Measurements from ENCODE around the gene CARS1. TPM values are rescaled to one million over a fixed set of nuclear protein-coding genes. Genes with fewer than 3 reads are reported as not detected.

The CARS1 gene
- total and polyA plus RNA-seq, 7 donors: 24.2 to 78.6 (median 52.0) TPM

- ATAC-seq: no peak
- intact Hi-C loops (cut with DNase I): no loop called here
- WGBS, 3 donors: 88 to 96% (median 89%) methylated on average over 7 of the region's 7 CpGs
These were observed 94.0 kb downstream of the CARS1 start for GRCh38 chr11:2963112-2963754.

GRCh38 chr11:2961080-2961479 is 96.1 kb downstream of the CARS1 start:
- no peak for TF ChIP-seq CTCF (IDR thresholded peaks at IDR 0.05)
- no peak for DNase-seq
- Histone ChIP-seq H3K27ac (no peak overlapping the region), H3K9me3 (no peaks in the 10 kb centered on the region), H3K27me3 (ENCODE audit: insufficient read depth in 3 of 3, low read length in 2 of 3) (no peaks in the 10 kb centered on the region), H3K4me3 (no peak overlapping the region), H3K36me3 (ENCODE audit: insufficient read depth in 1 of 2, low read depth in 1 of 2) (peaks cover 5 to 96% of the 10 kb centered on the region in 2 donors), H3K4me1 (no peaks in the 10 kb centered on the region)
- ATAC-seq: no peak
- 66 to 72% (median 68%) methylated on average over 5 of the region's 5 CpGs for WGBS, 3 donors
- intact Hi-C loops (cut with DNase I): no loop called here

More at GRCh38 chr11:2963112-2963754, 94.0 kb downstream of the CARS1 start:
- Histone ChIP-seq H3K9me3 (no peaks in the 10 kb centered on the region), H3K4me1 (no peaks in the 10 kb centered on the region), H3K27me3 (ENCODE audit: insufficient read depth in 3 of 3, low read length in 2 of 3) (no peaks in the 10 kb centered on the region), H3K4me3 (no peak overlapping the region), H3K27ac (no peak overlapping the region), H3K36me3 (ENCODE audit: insufficient read depth in 1 of 2, low read depth in 1 of 2) (peaks cover 12 to 94% of the 10 kb centered on the region in 2 donors)
- no peak for DNase-seq
- no peak for TF ChIP-seq CTCF (IDR thresholded peaks at IDR 0.05)

- Histone ChIP-seq H3K4me1 (no peaks in the 10 kb centered on the region), H3K36me3 (ENCODE audit: insufficient read depth in 1 of 2, low read depth in 1 of 2) (peaks cover 5 to 96% of the 10 kb centered on the region in 2 donors), H3K27ac (no peak overlapping the region), H3K9me3 (no peaks in the 10 kb centered on the region), H3K27me3 (ENCODE audit: insufficient read depth in 3 of 3, low read length in 2 of 3) (no peaks in the 10 kb centered on the region), H3K4me3 (no peak overlapping the region)
- WGBS, 3 donors: 96 to 97% (median 96%) methylated on average over 7 of the region's 7 CpGs
- DNase-seq (no peak), ATAC-seq (no peak)
- no peak for TF ChIP-seq CTCF (IDR thresholded peaks at IDR 0.05)
- intact Hi-C loops (cut with DNase I): no loop called here
These were observed 97.1 kb downstream of the CARS1 start for GRCh38 chr11:2960139-2960538.

- ATAC-seq (no peak), DNase-seq (no peak)
- Histone ChIP-seq H3K36me3 (ENCODE audit: insufficient read depth in 1 of 2, low read depth in 1 of 2) (peaks cover 7 to 96% of the 10 kb centered on the region in 2 donors), H3K4me1 (no peaks in the 10 kb centered on the region), H3K9me3 (no peaks in the 10 kb centered on the region), H3K4me3 (no peak overlapping the region), H3K27me3 (ENCODE audit: insufficient read depth in 3 of 3, low read length in 2 of 3) (no peaks in the 10 kb centered on the region), H3K27ac (no peak overlapping the region)
- intact Hi-C loops (cut with DNase I): no loop called here
- TF ChIP-seq CTCF (IDR thresholded peaks at IDR 0.05): no peak
- WGBS, 3 donors: 73 to 86% (median 74%) methylated on average over 3 of the region's 3 CpGs
These were observed 99.0 kb downstream of the CARS1 start for GRCh38 chr11:2958251-2958650.
